Stimulated activated CD4-positive, alpha-beta T cell treated with anti-CD3 and anti-CD28 coated beads, Interleukin-4, amount 100 ng/mL, for 24 hours (primary cell): ENCODE measurements around the gene PTPRE.

Experiments
- DNase-seq: peaks from one replicate; pipeline ENCODE4 v3.0.0-alpha.2; 2020

The PTPRE gene

GRCh38 chr10:128003521-128003920 is 96.6 kb downstream of the PTPRE start:
- no peak for DNase-seq

GRCh38 chr10:128005858-128006257 is 99.0 kb downstream of the PTPRE start:
- DNase-seq, result no peak

- DNase-seq, result no peak
Measured at GRCh38 chr10:128007056-128007455, 100.2 kb downstream of the PTPRE start.

- DNase-seq, result no peak
Measured at GRCh38 chr10:128007971-128008370, 101.1 kb downstream of the PTPRE start.

GRCh38 chr10:128008521-128009250 is 101.8 kb downstream of the PTPRE start:
- DNase-seq, result no peak

- DNase-seq, result no peak
Measured at GRCh38 chr10:128009372-128010126, 102.6 kb downstream of the PTPRE start.

- peak; percentile 90 for DNase-seq
Measured at GRCh38 chr10:128011059-128011979, 104.4 kb downstream of the PTPRE start.

- DNase-seq, result no peak
Measured at GRCh38 chr10:128013626-128014025, 106.7 kb downstream of the PTPRE start.

- DNase-seq, result no peak
Measured at GRCh38 chr10:128014236-128014635, 107.3 kb downstream of the PTPRE start.

GRCh38 chr10:128016423-128017060 is 109.6 kb downstream of the PTPRE start:
- no peak for DNase-seq

- no peak for DNase-seq
Measured at GRCh38 chr10:128017822-128018221, 110.9 kb downstream of the PTPRE start.

- DNase-seq, result no peak
Measured at GRCh38 chr10:128018236-128018635, 111.3 kb downstream of the PTPRE start.

- no peak for DNase-seq
Measured at GRCh38 chr10:128018691-128019090, 111.8 kb downstream of the PTPRE start.

- no peak for DNase-seq
Measured at GRCh38 chr10:128022261-128023196, 115.6 kb downstream of the PTPRE start.

- no peak for DNase-seq
Measured at GRCh38 chr10:128024426-128024825, 117.5 kb downstream of the PTPRE start.

- DNase-seq, result no peak
Measured at GRCh38 chr10:128025437-128025836, 118.5 kb downstream of the PTPRE start.

GRCh38 chr10:128025951-128026350 is 119.0 kb downstream of the PTPRE start:
- no peak for DNase-seq

GRCh38 chr10:128026615-128027300 is 119.9 kb downstream of the PTPRE start:
- peak; percentile 19 for DNase-seq

- no peak for DNase-seq
Measured at GRCh38 chr10:128027306-128027705, 120.4 kb downstream of the PTPRE start.

- DNase-seq, result no peak
Measured at GRCh38 chr10:128027822-128028507, 121.1 kb downstream of the PTPRE start.
